ENCODE measurements around the gene TAF6.

DNA sequence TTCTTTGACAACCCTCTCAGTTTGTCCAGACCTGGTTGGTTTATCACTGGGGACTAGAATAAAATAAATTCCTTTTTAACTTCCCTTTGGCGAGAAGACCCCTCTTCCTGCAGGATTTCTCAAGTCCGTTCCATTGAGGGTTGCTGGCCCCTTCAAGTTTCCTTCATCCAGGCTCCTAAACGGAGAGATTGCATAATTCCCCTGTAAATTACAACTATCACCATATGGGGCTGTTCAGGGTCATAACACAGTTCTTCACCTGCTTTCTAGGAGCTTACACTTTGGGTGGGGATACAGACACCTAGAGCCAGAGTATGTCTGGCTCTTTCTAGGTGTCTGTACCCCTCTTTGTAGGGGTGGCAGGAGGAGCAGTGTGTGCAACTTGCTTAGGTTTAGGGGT is 33.6 kb downstream of the TAF6 start:
- TF ChIP-seq, protein P1, sequence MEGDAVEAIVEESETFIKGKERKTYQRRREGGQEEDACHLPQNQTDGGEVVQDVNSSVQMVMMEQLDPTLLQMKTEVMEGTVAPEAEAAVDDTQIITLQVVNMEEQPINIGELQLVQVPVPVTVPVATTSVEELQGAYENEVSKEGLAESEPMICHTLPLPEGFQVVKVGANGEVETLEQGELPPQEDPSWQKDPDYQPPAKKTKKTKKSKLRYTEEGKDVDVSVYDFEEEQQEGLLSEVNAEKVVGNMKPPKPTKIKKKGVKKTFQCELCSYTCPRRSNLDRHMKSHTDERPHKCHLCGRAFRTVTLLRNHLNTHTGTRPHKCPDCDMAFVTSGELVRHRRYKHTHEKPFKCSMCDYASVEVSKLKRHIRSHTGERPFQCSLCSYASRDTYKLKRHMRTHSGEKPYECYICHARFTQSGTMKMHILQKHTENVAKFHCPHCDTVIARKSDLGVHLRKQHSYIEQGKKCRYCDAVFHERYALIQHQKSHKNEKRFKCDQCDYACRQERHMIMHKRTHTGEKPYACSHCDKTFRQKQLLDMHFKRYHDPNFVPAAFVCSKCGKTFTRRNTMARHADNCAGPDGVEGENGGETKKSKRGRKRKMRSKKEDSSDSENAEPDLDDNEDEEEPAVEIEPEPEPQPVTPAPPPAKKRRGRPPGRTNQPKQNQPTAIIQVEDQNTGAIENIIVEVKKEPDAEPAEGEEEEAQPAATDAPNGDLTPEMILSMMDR (IDR thresholded peaks at IDR 0.05): no peak
- TF ChIP-seq POLR2A (IDR thresholded peaks at IDR 0.05): no peak
